ENCODE data around the gene UBALD1. TPM values are rescaled to one million over a fixed set of nuclear protein-coding genes. Genes with fewer than 3 reads are reported as not detected.

Gene UBALD1
- polyA plus RNA-seq, 3 donors: 2.2 to 19.2 (median 2.8) TPM

- Histone ChIP-seq H3K36me3 (replicated peaks in 1 of 2; ENCODE audit: control insufficient read depth in 1 of 2, insufficient read depth in 2 of 2, low read length in 2 of 2) (no peaks in the 10 kb centered on the region), H3K27ac (ENCODE audit: low read depth in 1 of 2, low read length in 2 of 2) (no peak overlapping the region), H3K9me3 (replicated peaks in 1 of 2; ENCODE audit: control insufficient read depth in 1 of 2, insufficient read depth in 1 of 2, low read length in 2 of 2) (peaks cover 0 to 11% of the 10 kb centered on the region in 2 donors), H3K4me1 (ENCODE audit: control insufficient read depth in 1 of 2, insufficient read depth in 2 of 2, low read length in 2 of 2) (no peaks in the 10 kb centered on the region), H4K20me1 (ENCODE audit: insufficient read depth, low read length) (no peaks in the 10 kb centered on the region), H3K79me2 (ENCODE audit: insufficient read depth, low read length) (no peaks in the 10 kb centered on the region), H3K27me3 (ENCODE audit: control insufficient read depth in 2 of 2, insufficient read depth in 2 of 2, low read length in 2 of 2) (peaks cover 0 to 9% of the 10 kb centered on the region in 2 donors), H3K4me3 (replicated peaks in 1 of 3; ENCODE audit: low read depth in 2 of 3, low read length in 3 of 3) (no peak overlapping the region), H3K9ac (ENCODE audit: insufficient read depth, low read length, poor library complexity, severe bottlenecking) (no peak overlapping the region), H3K4me2 (replicated peaks; ENCODE audit: extremely low read depth, low read length, poor library complexity, severe bottlenecking) (no peak overlapping the region), H2AFZ (ENCODE audit: insufficient read depth, low read depth, low read length, poor library complexity, severe bottlenecking) (no peak overlapping the region)
- no peaks in the 10 kb centered on the region for H3K36me3 Mint-ChIP-seq
- 100% methylated on average over 1 of the region's 2 CpGs for whole genome bisulfite sequencing (ENCODE audit: insufficient coverage)
- H3K4me1 Mint-ChIP-seq: peaks cover 3% of the 10 kb centered on the region
- H3K4me3 Mint-ChIP-seq: no peak overlapping the region
- no peak for DNase-seq
- peaks cover 9 to 21% (median 16%) of the 10 kb centered on the region in 3 donors for H3K27me3 Mint-ChIP-seq (ENCODE audit: low read depth in 3 of 3)
- intact Hi-C loops (cut with micrococcal nuclease): loop anchor here in 1 of 2 donors (5.0 kb wide), 1 partner anchor 81 kb away; no protein-coding TSS in a partner anchor
- H3K27ac Mint-ChIP-seq: no peak overlapping the region
- H3K9me3 Mint-ChIP-seq: peaks cover 2 to 12% (median 7%) of the 10 kb centered on the region in 7 donors
- no peak for TF ChIP-seq CTCF (IDR thresholded peaks at IDR 0.05)
Measured at GRCh38 chr16:4588386-4588785, 26.3 kb downstream of the UBALD1 start.

- Histone ChIP-seq H4K20me1 (ENCODE audit: insufficient read depth, low read length) (no peaks in the 10 kb centered on the region), H3K27ac (ENCODE audit: low read depth in 1 of 2, low read length in 2 of 2) (no peak overlapping the region), H2AFZ (ENCODE audit: insufficient read depth, low read depth, low read length, poor library complexity, severe bottlenecking) (no peak overlapping the region), H3K79me2 (ENCODE audit: insufficient read depth, low read length) (no peaks in the 10 kb centered on the region), H3K9me3 (replicated peaks in 1 of 2; ENCODE audit: control insufficient read depth in 1 of 2, insufficient read depth in 1 of 2, low read length in 2 of 2) (peaks cover 0 to 11% of the 10 kb centered on the region in 2 donors), H3K27me3 (ENCODE audit: control insufficient read depth in 2 of 2, insufficient read depth in 2 of 2, low read length in 2 of 2) (peaks cover 0 to 9% of the 10 kb centered on the region in 2 donors), H3K36me3 (replicated peaks in 1 of 2; ENCODE audit: control insufficient read depth in 1 of 2, insufficient read depth in 2 of 2, low read length in 2 of 2) (no peaks in the 10 kb centered on the region), H3K4me2 (replicated peaks; ENCODE audit: extremely low read depth, low read length, poor library complexity, severe bottlenecking) (no peak overlapping the region), H3K4me3 (replicated peaks in 1 of 3; ENCODE audit: low read depth in 2 of 3, low read length in 3 of 3) (no peak overlapping the region), H3K4me1 (ENCODE audit: control insufficient read depth in 1 of 2, insufficient read depth in 2 of 2, low read length in 2 of 2) (no peaks in the 10 kb centered on the region), H3K9ac (ENCODE audit: insufficient read depth, low read length, poor library complexity, severe bottlenecking) (no peak overlapping the region)
- Mint-ChIP-seq H3K4me1 (peaks cover 3% of the 10 kb centered on the region), H3K36me3 (no peaks in the 10 kb centered on the region), H3K27me3 (ENCODE audit: low read depth in 3 of 3) (peaks cover 9 to 21% (median 16%) of the 10 kb centered on the region in 3 donors), H3K4me3 (no peak overlapping the region), H3K9me3 (peaks cover 2 to 12% (median 7%) of the 10 kb centered on the region in 7 donors), H3K27ac (no peak overlapping the region)
- 52% methylated on average over 7 of the region's 7 CpGs for WGBS (ENCODE audit: insufficient coverage)
- DNase-seq: no peak
- no peak for TF ChIP-seq CTCF (IDR thresholded peaks at IDR 0.05)
- intact Hi-C loops (cut with micrococcal nuclease): loop anchor here in 1 of 2 donors (5.0 kb wide), 1 partner anchor 79 kb away; no protein-coding TSS in a partner anchor
Measured at GRCh38 chr16:4586291-4586690, 28.4 kb downstream of the UBALD1 start.

Data from CD14-positive monocyte (primary cell).